SKM-1 treated with dmso at 0.1 percent for 144 hours (cell line): Measurements from ENCODE around the gene PTCHD1.

Source experiments
- DNase-seq: peaks from one replicate; lab custom pipeline; 2025; ENCODE audit not compliant: unreplicated experiment; lab: John Stamatoyannopoulos, UW

PTCHD1 gene

GRCh38 chrX:23334848-23335599, at the start of gene PTCHD1:
Gene PTCHD1, plus strand, starts transcription at chrX:23334849. Its CDS starts 27 bp downstream, at chrX:23334876.
- DNase-seq = no peak

GRCh38 chrX:23286731-23287130, 47.9 kb upstream of the PTCHD1 start:
- DNase-seq = no peak

DNA sequence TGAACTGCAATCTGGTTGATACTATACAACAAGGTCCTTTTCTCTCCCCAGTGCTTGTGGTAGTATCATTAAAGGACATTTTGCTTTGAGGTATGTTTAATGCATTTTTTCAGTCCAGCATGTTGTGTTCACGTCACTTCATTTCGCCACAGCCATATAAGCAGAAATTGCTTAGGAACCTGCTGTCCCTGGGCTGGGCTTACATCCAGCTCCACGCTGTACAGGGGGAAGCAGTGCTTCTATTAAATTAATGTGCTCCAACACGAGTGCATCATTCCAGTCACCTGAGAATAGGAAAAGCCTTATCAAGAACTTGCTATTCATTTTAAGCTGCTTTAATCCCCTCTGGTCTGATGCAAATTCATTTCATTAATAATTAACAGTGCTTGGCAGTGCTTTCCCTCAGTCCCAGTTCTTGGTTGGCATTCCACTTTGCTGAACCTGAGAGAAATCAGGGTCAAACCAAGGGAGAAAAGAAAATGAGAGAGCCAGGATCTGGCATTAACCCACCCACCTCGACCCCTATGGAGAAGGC, 47.4 kb upstream of the PTCHD1 start:
- DNase-seq = no peak

DNA sequence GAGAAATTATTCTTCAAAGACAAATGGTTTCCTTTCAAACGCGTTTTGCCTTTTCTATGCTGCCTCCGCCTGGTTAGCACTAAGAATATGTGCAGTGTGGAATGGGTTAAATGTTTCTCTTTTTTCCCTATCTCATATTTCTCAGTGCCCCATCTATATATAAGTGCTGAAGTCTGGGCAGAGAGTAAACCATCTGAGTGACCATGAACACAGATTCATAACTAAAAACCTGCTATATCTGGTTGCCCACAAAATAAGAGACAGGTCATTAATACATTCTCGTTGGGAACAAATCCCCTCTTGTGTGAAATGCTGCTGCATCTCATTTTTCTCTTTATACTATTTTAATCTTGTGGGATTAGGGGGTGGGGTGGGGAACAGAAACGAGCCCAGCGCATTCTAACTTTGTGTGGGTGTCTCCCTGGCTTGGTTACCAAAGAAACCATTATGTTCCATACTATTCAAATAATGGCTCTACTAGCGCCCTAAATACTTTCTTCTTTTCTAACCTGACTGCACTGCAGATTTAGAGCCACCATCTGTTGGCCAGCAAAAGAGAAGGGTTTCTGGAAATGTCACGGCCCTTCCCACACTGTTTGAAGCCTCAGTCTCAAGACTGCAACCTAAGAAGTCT, 42.2 kb upstream of the PTCHD1 start:
- DNase-seq = no peak

GRCh38 chrX:23292988-23293651, 41.5 kb upstream of the PTCHD1 start:
- no peak for DNase-seq

DNA sequence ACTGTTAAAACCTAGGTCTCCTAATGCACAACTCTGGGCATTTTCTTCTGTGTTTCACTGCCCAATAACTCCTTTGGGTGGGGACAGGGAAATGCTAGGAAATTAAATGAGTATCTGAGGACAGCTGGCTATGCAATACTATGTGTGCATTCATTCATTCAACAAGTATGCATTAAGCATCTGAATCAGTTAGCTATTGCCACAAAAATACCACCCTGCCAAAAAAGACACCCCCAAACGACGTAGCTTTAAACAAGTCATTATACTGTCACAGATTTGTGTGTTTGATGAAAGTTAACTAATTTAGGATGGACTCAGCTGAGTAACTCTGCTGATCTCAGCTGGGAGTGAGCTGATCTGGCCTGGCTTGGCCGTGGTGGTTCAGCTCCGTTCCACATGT, 29.8 kb upstream of the PTCHD1 start:
- no peak for DNase-seq

DNA sequence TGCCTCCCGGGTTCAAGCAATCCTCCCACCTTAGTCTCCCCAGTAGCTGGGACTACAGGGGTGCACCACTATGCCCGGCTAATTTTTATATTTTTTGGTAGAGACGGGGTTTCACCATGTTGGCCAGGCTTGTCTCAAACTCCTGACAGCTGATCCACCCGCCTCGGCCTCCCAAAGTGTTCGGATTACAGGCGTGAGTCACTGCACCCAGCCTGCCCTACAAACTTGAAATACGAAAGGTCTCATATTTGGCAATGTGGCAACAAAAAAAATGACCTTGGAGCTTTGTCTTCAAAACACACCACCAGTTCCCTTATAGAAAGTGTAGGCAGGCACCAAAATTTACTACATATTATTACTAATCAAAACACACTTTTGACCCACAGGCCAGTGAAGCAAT, 22.9 kb upstream of the PTCHD1 start:
- DNase-seq = no peak

- DNase-seq = no peak
Observed at GRCh38 chrX:23312136-23312535, 22.5 kb upstream of the PTCHD1 start.

DNA sequence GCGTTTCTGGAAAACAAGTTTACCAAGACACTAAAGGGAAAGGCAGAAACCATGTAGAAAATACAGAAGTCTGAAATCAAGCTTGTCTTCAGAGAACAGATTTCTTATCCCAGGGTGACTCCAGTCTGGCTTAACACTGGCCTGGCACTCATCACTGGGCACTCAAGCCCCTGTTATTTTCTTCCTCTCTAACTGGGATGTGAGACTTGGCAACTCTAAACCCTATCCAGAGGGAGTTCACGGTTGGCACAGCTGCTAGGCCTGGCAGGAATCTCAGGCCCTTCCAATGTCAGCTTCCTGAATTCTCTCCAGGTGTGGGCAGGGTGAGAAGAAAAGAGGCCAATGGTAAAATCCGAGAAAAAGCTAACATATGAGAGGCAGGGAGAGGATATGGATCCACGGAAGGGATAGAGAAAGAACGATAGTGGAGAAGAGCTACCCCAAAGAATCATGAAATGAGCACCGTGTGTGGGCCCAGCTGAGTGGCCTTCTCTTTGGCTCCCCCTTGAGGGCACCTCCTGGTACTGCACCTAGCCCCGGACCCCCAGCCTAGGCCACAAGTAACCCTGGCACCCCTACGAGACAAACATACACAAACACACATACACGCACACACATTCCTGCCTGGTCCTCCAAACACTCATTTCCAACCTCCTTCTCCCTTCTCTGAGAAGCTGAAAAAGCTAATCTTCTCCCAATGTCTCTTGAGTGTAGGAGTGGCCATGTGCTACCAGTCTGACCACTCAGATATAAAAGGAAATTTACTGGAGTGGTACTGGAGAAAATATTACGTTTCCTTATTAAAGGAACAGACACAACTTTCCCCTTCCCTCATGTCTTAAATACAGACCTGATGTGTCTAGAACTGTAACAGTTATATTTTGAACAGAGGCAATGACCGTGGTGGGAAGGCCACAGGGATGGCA, 16.6 kb upstream of the PTCHD1 start:
- no peak for DNase-seq

- no peak for DNase-seq
Observed at GRCh38 chrX:23327104-23327503, 7.5 kb upstream of the PTCHD1 start.

DNA sequence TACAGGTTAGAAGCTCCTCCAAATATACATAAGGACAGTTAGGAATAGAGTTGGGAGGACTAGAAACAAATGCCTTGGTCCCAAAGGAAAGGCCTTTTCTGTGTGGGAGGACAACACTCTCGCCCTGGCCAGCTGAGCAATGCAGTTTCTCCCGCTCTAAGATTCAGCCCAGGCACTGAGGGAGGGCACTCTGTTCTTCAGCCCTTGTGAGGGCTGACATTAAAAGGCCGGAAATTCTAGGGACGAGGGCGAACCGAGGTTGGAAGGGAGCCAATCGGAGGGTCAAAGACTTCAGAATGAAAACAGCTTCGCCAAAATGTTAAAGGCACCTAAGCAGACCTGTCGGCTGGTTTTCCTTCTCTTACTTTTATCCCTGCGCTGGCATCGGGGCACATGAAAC, 2.9 kb upstream of the PTCHD1 start:
- no peak for DNase-seq

DNA sequence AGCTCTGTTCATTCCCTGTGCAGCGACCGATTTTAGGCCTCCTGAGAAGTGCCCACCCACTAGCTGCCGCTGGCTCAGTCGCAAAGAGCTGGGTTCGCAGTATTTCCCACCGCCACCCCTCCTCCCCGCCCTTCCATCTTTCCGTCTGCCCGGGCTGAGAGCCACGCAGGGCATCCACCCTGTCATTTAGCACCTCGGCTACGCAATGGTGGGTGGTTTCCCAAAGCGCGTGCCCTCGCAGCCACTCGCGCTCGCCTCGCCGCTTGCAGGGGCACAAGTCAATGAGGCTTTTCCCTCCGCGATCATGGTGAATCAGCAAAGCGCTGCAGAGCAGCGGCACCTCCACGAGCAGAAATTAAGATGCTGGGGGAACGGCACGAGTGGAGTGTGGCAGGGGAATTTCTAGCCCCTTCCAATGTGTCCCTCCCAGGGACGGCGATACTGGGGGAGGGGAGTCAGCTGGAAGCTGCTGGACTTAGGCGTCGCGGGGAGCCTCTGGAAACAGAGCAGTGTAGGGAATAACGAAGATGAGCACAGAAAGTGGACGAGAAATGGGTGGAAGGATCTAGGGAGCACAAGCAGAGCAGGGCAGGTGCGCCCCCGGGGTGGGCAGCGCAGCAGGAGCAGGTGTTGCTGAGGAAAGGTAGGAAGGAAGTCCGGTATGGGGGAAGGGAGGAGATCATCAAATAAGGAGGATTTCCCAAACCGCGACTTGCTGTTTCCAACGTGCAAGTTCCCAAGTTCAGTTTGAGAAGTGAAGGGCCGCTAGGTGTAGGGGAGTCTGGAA, 2.4 kb upstream of the PTCHD1 start:
- DNase-seq = no peak

- DNase-seq = no peak
Observed at GRCh38 chrX:23332888-23333821, 1.5 kb upstream of the PTCHD1 start.

DNA sequence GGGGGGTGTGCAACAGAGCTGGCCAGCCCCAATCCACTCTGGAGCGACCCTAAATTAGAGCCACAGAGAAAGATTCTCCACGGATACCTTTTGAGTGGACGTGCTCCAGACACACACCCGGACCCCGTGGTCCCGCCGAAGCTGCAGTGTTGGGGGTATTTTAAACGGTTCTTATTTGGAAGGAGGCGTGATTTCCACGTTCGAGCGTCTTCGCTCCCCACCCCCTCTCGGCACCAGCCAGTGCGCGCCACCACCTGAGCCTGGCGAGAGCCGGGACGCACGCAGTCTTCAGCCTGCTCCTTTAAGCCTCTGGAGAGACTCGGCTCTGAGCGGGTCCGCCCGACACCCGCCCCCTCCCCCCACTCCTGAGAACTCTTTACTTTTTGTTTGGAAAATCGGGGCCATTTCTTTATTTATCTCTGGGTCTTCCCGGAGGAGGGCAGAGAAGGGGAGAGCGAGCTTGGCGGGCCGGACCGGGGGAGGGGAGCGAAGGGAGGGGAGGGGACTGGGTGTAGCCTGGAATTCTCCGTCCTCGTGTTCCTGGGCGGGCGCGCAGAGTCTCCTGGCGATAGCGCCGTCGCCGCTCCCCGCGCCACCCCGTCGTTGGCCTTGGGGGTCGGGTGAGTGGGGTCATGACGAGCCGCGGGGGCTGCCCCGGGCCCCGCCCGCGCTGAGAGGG, 668 bp upstream of the PTCHD1 start:
- DNase-seq = no peak

DNA sequence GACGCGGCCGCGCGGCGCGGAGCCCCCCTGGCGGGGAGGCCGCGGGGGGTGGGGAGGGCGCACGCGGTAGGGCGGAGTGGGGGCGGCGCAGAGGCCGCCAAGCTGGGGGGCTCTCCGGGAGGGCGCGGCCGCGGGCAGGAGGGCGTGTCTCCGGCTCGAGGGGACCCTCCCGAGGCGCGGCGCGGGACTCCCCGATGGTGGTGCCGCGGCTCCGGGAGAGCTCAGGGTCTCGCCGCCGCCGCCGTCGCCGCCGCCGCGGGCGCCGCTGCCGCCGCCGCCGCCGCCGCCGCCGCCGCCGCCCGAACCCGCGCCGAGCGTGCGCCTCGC, 165 bp upstream of the PTCHD1 start:
- DNase-seq = no peak

- no peak for DNase-seq
Observed at GRCh38 chrX:23338334-23338733, 3.7 kb downstream of the PTCHD1 start.

DNA sequence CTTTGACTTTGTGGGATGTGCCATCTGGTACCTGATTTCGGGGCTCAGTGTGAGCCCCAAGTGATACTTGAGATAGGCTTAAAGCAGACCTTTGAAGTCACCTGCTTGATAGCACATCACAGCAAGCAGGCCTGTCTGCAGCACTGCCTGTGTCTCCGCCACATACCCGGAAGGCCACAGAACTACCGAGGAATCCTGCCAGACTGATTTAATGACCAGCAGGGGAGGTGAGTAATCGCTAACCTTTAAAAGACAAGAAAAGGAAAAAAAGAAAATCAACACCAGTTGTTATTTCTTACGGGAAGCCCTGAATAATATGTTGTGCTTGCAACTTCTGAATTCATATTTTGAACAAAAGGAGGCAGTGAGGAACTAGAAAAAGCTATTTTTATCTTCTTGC, 6.8 kb downstream of the PTCHD1 start:
- no peak for DNase-seq

DNA sequence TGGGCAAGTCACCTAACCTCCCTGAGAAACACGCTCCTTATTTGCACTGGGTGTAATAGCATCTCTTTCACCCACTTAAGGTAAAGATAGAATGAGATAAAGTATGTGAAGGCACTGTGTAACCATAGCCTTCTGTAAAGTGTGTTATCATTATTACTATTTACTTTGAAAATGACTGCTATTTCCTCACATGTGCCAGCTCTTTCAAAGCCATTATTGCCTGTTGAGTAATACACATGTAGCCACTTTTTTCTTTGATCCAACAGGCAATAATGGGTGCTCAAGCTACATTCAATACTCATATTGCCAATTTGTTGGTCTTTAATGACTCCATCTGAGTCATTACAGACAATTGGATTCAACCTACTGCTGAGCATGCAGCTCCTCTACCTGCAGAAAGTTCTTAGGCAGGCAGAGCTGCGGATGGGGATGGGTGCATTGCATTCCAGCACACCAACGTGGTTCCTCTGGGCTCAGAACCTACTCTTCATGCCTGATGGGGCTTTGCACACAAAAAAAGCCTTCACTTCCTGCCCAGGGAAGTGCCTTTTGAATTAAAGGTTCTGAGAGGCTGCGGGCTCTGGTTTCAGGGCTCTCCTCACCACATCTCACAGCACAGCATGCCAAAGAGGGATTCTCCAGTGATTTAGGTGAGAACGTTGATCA, 9.7 kb downstream of the PTCHD1 start:
- no peak for DNase-seq
